Adrenal gland (tissue), 12 donors: ENCODE results near the gene AGAP1. TPM values are rescaled to one million over a fixed set of nuclear protein-coding genes. Genes with fewer than 3 reads are reported as not detected.

ENCODE experiments used
- DNase-seq, 7 donors: peaks; one replicate each; pipeline ENCODE4 v3.0.0-alpha.2; 2019 to 2020
- H3K27ac ChIP-seq, 5 donors: fragments of 200-600 bp; sonication (generic) in 4 of 5; 1 replicate in 3 of 5; 2 replicates in 2 of 5; pipeline versions ENCODE4 v1.5.1 to v1.8.0; 2016 to 2020; ENCODE audit warnings: mild to moderate bottlenecking in 1 of 5
- H3K27me3 ChIP-seq: fragments of 200-600 bp; 2 replicates; pipeline ENCODE4 v1.8.0; 2021
- H3K36me3 ChIP-seq, 2 donors: fragments of 200-600 bp; replicated peaks in 1 of 2; 1 replicate in 1 of 2; 2 replicates in 1 of 2; pipeline versions ENCODE4 v1.5.1 to v1.8.0; 2018 to 2022
- H3K4me1 ChIP-seq, 2 donors: fragments of 200-600 bp; replicated peaks in 1 of 2; 1 replicate in 1 of 2; 2 replicates in 1 of 2; pipeline versions ENCODE4 v1.5.1 to v1.8.0; 2018 to 2021
- H3K4me3 ChIP-seq, 4 donors: fragments of 200-600 bp; sonication (generic) in 3 of 4; one replicate each; pipeline ENCODE4 v1.5.1; 2016 to 2018
- H3K9me3 ChIP-seq, 3 donors: fragments of 200-600 bp; sonication (generic) in 1 of 3; replicated peaks in 1 of 3; 1 replicate in 2 of 3; 2 replicates in 1 of 3; pipeline versions ENCODE4 v1.5.1 to v1.8.0; 2016 to 2021
- CTCF ChIP-seq, 6 experiments: fragments of 450-650 bp in 4 of 6; fragments of 200-600 bp in 2 of 6; sonication (generic) in 1 of 6; IDR thresholded peaks; 1 replicate in 5 of 6; 2 replicates in 1 of 6; pipeline versions ENCODE4 v1.5.1 to v1.8.0; 2016 to 2021; ENCODE audit warnings: antibody characterized with exemption in 6 of 6, mild to moderate bottlenecking in 2 of 6, moderate library complexity in 1 of 6
- POLR2A ChIP-seq, 2 donors: fragments of 450-650 bp; IDR thresholded peaks; one replicate each; pipeline ENCODE4 v1.6.1; 2017; ENCODE audit warnings: antibody characterized with exemption in 2 of 2, mild to moderate bottlenecking in 2 of 2, moderate library complexity in 1 of 2
- whole genome bisulfite sequencing, 4 donors: extraction: QIAGEN DNeasy Blood & Tissue Kit in 2 of 4; methylation state at CpG; one replicate each; pipeline versions ENCODE4 v1.1.5 to v1.1.7; 2013 to 2017; 5-methylcytosine and 5-hydroxymethylcytosine counted together
- intact Hi-C, 2 donors: fragments of 100-400 bp; cut with DNase I; formaldehyde crosslinking; loops; one replicate each; pipeline versions ENCODE4 v1.14.1 to v1.15.0; 2022 to 2023
- polyA plus RNA-seq, 3 donors: library from polyadenylated mRNA; stranded (reverse); fragments of 200-250 nt in 2 of 3; fragments of 350-450 nt in 1 of 3; fragmentation: Illumina TruSeq in 1 of 3; extraction: RNeasy Lipid Tissue Mini Kit (QIAGEN cat#74804) in 1 of 3; gene quantifications; one replicate each; pipeline ENCODE4 v1.2.3, GENCODE V29; 2013 to 2014
- total RNA-seq, 9 donors: library from RNA; depleted of rRNA in 4 of 9; stranded (reverse); fragments of >200 nt in 4 of 9; fragments of 120-200 nt in 1 of 9; fragmentation: NEBNext Ultra II Directional in 1 of 9; extraction: Animal tissue kit (Norgen Biotek cat#: 25700) in 1 of 9; gene quantifications; one replicate each; pipeline versions ENCODE4 v1.1.0 to v1.2.4, GENCODE V29; 2013 to 2023
- donor health status: healthy with polysubstance abuse.
- donor health status: Bipolar disorder and iron deficiency.
- donor health status: DM: yes; HTN: yes; CAD: no.
- donor health status: DM: no; HTN: no; CAD: no.
- donor health status: DM: no; HTN: no; CAD: no.
- donor health status: DM: yes; HTN: yes; CAD: no.

AGAP1 gene
- total and polyA plus RNA-seq, 12 donors, result 5.3 to 29.6 (median 17.7) TPM

- WGBS, 4 donors, result 47 to 54% (median 51%) methylated on average over 4 to 6 of the region's 6 CpGs
- Histone ChIP-seq H3K27ac (no peak overlapping the region), H3K27me3 (peaks cover 81% of the 10 kb centered on the region), H3K9me3 (no peaks in the 10 kb centered on the region), H3K4me3 (no peak overlapping the region), H3K36me3 (no peaks in the 10 kb centered on the region), H3K4me1 (peaks cover 5 to 17% of the 10 kb centered on the region in 2 donors)
- intact Hi-C loops, result loop anchor here in 1 of 2 donors (5.0 kb wide), 1 partner anchor 398 kb away; no protein-coding TSS in a partner anchor
- TF ChIP-seq CTCF (IDR thresholded peaks at IDR 0.05) (no peak), POLR2A (IDR thresholded peaks at IDR 0.05) (no peak)
- no peak for DNase-seq
Measured at GRCh38 chr2:236175548-236176150, 681.8 kb downstream of the AGAP1 start.

- TF ChIP-seq CTCF (IDR thresholded peaks at IDR 0.05), result peak in 3 of 6 experiments; percentile 11 to 35 (median 30)
- no peak for TF ChIP-seq POLR2A (IDR thresholded peaks at IDR 0.05)
- Histone ChIP-seq H3K4me1 (peaks cover 5 to 17% of the 10 kb centered on the region in 2 donors), H3K4me3 (no peak overlapping the region), H3K27ac (no peak overlapping the region), H3K9me3 (no peaks in the 10 kb centered on the region), H3K36me3 (no peaks in the 10 kb centered on the region), H3K27me3 (peaks cover 79% of the 10 kb centered on the region)
- DNase-seq, result no peak
- intact Hi-C loops, result loop anchor here in 1 of 2 donors (5.0 kb wide), 1 partner anchor 399 kb away; no protein-coding TSS in a partner anchor
- WGBS, 4 donors, result 8 to 17% (median 12%) methylated on average over 7 of the region's 7 CpGs
Measured at GRCh38 chr2:236176417-236176816, 682.6 kb downstream of the AGAP1 start.

- 53 to 61% (median 57%) methylated on average over 9 to 21 of the region's 21 CpGs for WGBS, 4 donors
- TF ChIP-seq CTCF (IDR thresholded peaks at IDR 0.05), result no peak
- no peak for TF ChIP-seq POLR2A (IDR thresholded peaks at IDR 0.05)
- Histone ChIP-seq H3K9me3 (no peaks in the 10 kb centered on the region), H3K36me3 (no peaks in the 10 kb centered on the region), H3K4me3 (no peak overlapping the region), H3K27ac (no peak overlapping the region), H3K27me3 (peaks cover 79% of the 10 kb centered on the region), H3K4me1 (peaks cover 5 to 17% of the 10 kb centered on the region in 2 donors)
- intact Hi-C loops, result loop anchor here in 1 of 2 donors (5.0 kb wide), 1 partner anchor 400 kb away; no protein-coding TSS in a partner anchor
- DNase-seq, result no peak
Measured at GRCh38 chr2:236176951-236177350, 683.1 kb downstream of the AGAP1 start.

- H3K27ac ChIP-seq, result no peak overlapping the region
- H3K9me3 ChIP-seq, result no peaks in the 10 kb centered on the region
- peak overlapping the region in 1 of 4 donors; percentile 16 for H3K4me3 ChIP-seq
- TF ChIP-seq POLR2A (IDR thresholded peaks at IDR 0.05), result no peak
- TF ChIP-seq CTCF (IDR thresholded peaks at IDR 0.05), result peak in 1 of 6 experiments; percentile 25
- intact Hi-C loops, result loop anchor here in 1 of 2 donors (5.0 kb wide), 1 partner anchor 400 kb away; no protein-coding TSS in a partner anchor
- H3K4me1 ChIP-seq, result peaks cover 5 to 17% of the 10 kb centered on the region in 2 donors
- H3K36me3 ChIP-seq, result no peaks in the 10 kb centered on the region
- WGBS, 4 donors, result 5 to 11% (median 9%) methylated on average over 4 to 20 of the region's 20 CpGs
- peaks cover 75% of the 10 kb centered on the region for H3K27me3 ChIP-seq
- peak in 5 of 7 donors; percentile 25 to 57 (median 32) for DNase-seq
Measured at GRCh38 chr2:236177604-236177966, 683.7 kb downstream of the AGAP1 start.
